Activated T-cell treated with anti-CD3 and anti-CD28 coated beads, Interleukin-2, amount 50 U/mL, for 4 hours (primary cell): Measurements from ENCODE around the gene TMEM187. TPM values are rescaled to one million over a fixed set of nuclear protein-coding genes. Genes with fewer than 3 reads are reported as not detected.

ENCODE experiments used
- ATAC-seq, 2 donors: fragments of 200-7000 bp; cut with Tn5 transposase; one replicate each; pipeline ENCODE4 v1.10.0; 2021
- DNase-seq: peaks from one replicate; pipeline ENCODE4 v3.0.0-alpha.2; 2020
- H3K27me3 Mint-ChIP-seq: one replicate; pipeline ENCODE4 v1.8.0; 2021; ENCODE audit warnings: low read depth, mixed read lengths
- H3K36me3 Mint-ChIP-seq: one replicate; pipeline ENCODE4 v1.8.0; 2022; ENCODE audit warnings: mixed read lengths; ENCODE audit not compliant: insufficient read depth
- H3K4me1 Mint-ChIP-seq: one replicate; pipeline ENCODE4 v1.8.0; 2021; ENCODE audit warnings: low read depth, mixed read lengths
- H3K4me3 Mint-ChIP-seq: one replicate; pipeline ENCODE4 v1.8.0; 2021; ENCODE audit warnings: mild to moderate bottlenecking, moderate library complexity, mixed read lengths
- H3K9me3 Mint-ChIP-seq: one replicate; pipeline ENCODE4 v1.8.0; 2021; ENCODE audit warnings: mixed read lengths
- total RNA-seq, 3 donors: library from RNA; stranded (reverse); gene quantifications; one replicate each; pipeline ENCODE4 v1.2.1, GENCODE V29; 2021

Gene TMEM187
- total RNA-seq, 3 donors from 2014 or later: 2.0 to 2.7 (median 2.3) TPM

GRCh38 chrX:153944140-153944799 lies 28.3 kb upstream of the TMEM187 start, which contains the start of gene RENBP:
RENBP (minus strand) TSS chrX:153944643; CDS start chrX:153944610, 33 bp downstream.
- ATAC-seq: peak in 1 of 2 donors; percentile 30
- peak; percentile 40 for DNase-seq
- H3K4me3 Mint-ChIP-seq: peak within 1 kb of the TSS; percentile 77
- no peaks in the 10 kb centered on the region for H3K9me3 Mint-ChIP-seq
- H3K4me1 Mint-ChIP-seq: peaks cover 19% of the 10 kb centered on the region
- peaks cover 2% of the 10 kb centered on the region for H3K36me3 Mint-ChIP-seq
- no peaks in the 10 kb centered on the region for H3K27me3 Mint-ChIP-seq

- peaks cover 2% of the 10 kb centered on the region for H3K36me3 Mint-ChIP-seq
- peaks cover 21% of the 10 kb centered on the region for H3K4me1 Mint-ChIP-seq
- H3K4me3 Mint-ChIP-seq: peak overlapping the region; percentile 29
- no peaks in the 10 kb centered on the region for H3K9me3 Mint-ChIP-seq
- ATAC-seq (peak in 1 of 2 donors; percentile 1), DNase-seq (no peak)
- H3K27me3 Mint-ChIP-seq: no peaks in the 10 kb centered on the region
Observed at GRCh38 chrX:153944800-153945150, 27.8 kb upstream of the TMEM187 start.

GRCh38 chrX:153945956-153946943 lies 26.3 kb upstream of the TMEM187 start:
- Mint-ChIP-seq H3K9me3 (no peaks in the 10 kb centered on the region), H3K27me3 (no peaks in the 10 kb centered on the region), H3K36me3 (peaks cover 8% of the 10 kb centered on the region), H3K4me3 (no peak overlapping the region), H3K4me1 (peaks cover 19% of the 10 kb centered on the region)
- no peak for DNase-seq
- ATAC-seq: no peak

GRCh38 chrX:153947009-153947769 lies 25.4 kb upstream of the TMEM187 start:
- Mint-ChIP-seq H3K4me1 (peaks cover 18% of the 10 kb centered on the region), H3K27me3 (no peaks in the 10 kb centered on the region), H3K4me3 (no peak overlapping the region), H3K36me3 (peaks cover 11% of the 10 kb centered on the region), H3K9me3 (no peaks in the 10 kb centered on the region)
- peak; percentile 79 to 84 for ATAC-seq
- DNase-seq: peak; percentile 75

GRCh38 chrX:153948002-153948466 lies 24.5 kb upstream of the TMEM187 start:
- no peaks in the 10 kb centered on the region for H3K27me3 Mint-ChIP-seq
- no peak overlapping the region for H3K4me3 Mint-ChIP-seq
- ATAC-seq (peak; percentile 4 to 7), DNase-seq (no peak)
- H3K36me3 Mint-ChIP-seq: peaks cover 11% of the 10 kb centered on the region
- peaks cover 18% of the 10 kb centered on the region for H3K4me1 Mint-ChIP-seq
- no peaks in the 10 kb centered on the region for H3K9me3 Mint-ChIP-seq

- DNase-seq: no peak
- no peak for ATAC-seq
- Mint-ChIP-seq H3K36me3 (peaks cover 15% of the 10 kb centered on the region), H3K9me3 (no peaks in the 10 kb centered on the region), H3K27me3 (no peaks in the 10 kb centered on the region), H3K4me3 (no peak overlapping the region), H3K4me1 (peaks cover 14% of the 10 kb centered on the region)
Observed at GRCh38 chrX:153948847-153949805, 23.4 kb upstream of the TMEM187 start.

GRCh38 chrX:153950127-153950526 lies 22.4 kb upstream of the TMEM187 start:
- H3K36me3 Mint-ChIP-seq: peaks cover 19% of the 10 kb centered on the region
- peaks cover 13% of the 10 kb centered on the region for H3K4me1 Mint-ChIP-seq
- ATAC-seq (no peak), DNase-seq (no peak)
- H3K9me3 Mint-ChIP-seq: no peaks in the 10 kb centered on the region
- H3K27me3 Mint-ChIP-seq: no peaks in the 10 kb centered on the region
- no peak overlapping the region for H3K4me3 Mint-ChIP-seq

- Mint-ChIP-seq H3K4me1 (peaks cover 11% of the 10 kb centered on the region), H3K4me3 (no peak overlapping the region), H3K36me3 (peaks cover 20% of the 10 kb centered on the region), H3K27me3 (no peaks in the 10 kb centered on the region), H3K9me3 (no peaks in the 10 kb centered on the region)
- no peak for DNase-seq
- no peak for ATAC-seq
Observed at GRCh38 chrX:153951683-153952372, 20.7 kb upstream of the TMEM187 start.

GRCh38 chrX:153952373-153953026 lies 20.1 kb upstream of the TMEM187 start:
- Mint-ChIP-seq H3K4me3 (no peak overlapping the region), H3K9me3 (no peaks in the 10 kb centered on the region), H3K36me3 (peaks cover 19% of the 10 kb centered on the region), H3K27me3 (no peaks in the 10 kb centered on the region), H3K4me1 (peaks cover 7% of the 10 kb centered on the region)
- ATAC-seq: no peak
- DNase-seq: no peak

- no peaks in the 10 kb centered on the region for H3K9me3 Mint-ChIP-seq
- no peak overlapping the region for H3K4me3 Mint-ChIP-seq
- peaks cover 3% of the 10 kb centered on the region for H3K4me1 Mint-ChIP-seq
- ATAC-seq: peak; percentile 64 to 72
- DNase-seq: peak; percentile 82
- no peaks in the 10 kb centered on the region for H3K27me3 Mint-ChIP-seq
- peaks cover 18% of the 10 kb centered on the region for H3K36me3 Mint-ChIP-seq
Observed at GRCh38 chrX:153953342-153953830, 19.2 kb upstream of the TMEM187 start.

GRCh38 chrX:153953892-153954557 lies 18.5 kb upstream of the TMEM187 start:
- DNase-seq (no peak), ATAC-seq (peak in 1 of 2 donors; percentile 3)
- Mint-ChIP-seq H3K4me1 (peaks cover 3% of the 10 kb centered on the region), H3K9me3 (no peaks in the 10 kb centered on the region), H3K4me3 (no peak overlapping the region), H3K36me3 (peaks cover 18% of the 10 kb centered on the region), H3K27me3 (no peaks in the 10 kb centered on the region)
